Neural cell (in vitro differentiated cells): Measurements from ENCODE around the gene ACTL10. TPM values are rescaled to one million over a fixed set of nuclear protein-coding genes. Genes with fewer than 3 reads are reported as not detected.

Source experiments
- H2AFZ ChIP-seq: fragments of 200-600, 300-800 bp; sonication (generic), shearing (Covaris generic); 2 replicates; pipeline ENCODE4 v1.6.0; 2014; ENCODE audit warnings: low read depth, mild to moderate bottlenecking, antibody characterized with exemption, low read length, moderate library complexity
- H3F3A ChIP-seq: fragments of 200-600 bp; shearing (Covaris generic); 2 replicates; pipeline ENCODE4 v1.6.1; 2016; ENCODE audit warnings: mild to moderate bottlenecking, moderate library complexity, mixed read lengths, antibody characterized with exemption, low read length; ENCODE audit not compliant: insufficient read depth, poor library complexity, severe bottlenecking
- H3K27ac ChIP-seq: fragments of 200-600, 300-800 bp; sonication (generic), shearing (Covaris generic); 2 replicates; pipeline ENCODE4 v1.5.1; 2014; ENCODE audit warnings: mild to moderate bottlenecking, low read length, moderate library complexity
- H3K27me3 ChIP-seq: fragments of 300-800, 200-600 bp; sonication (generic), shearing (Covaris generic); 2 replicates; pipeline ENCODE4 v1.6.0; 2014; ENCODE audit warnings: mild to moderate bottlenecking, low read depth, low read length, moderate library complexity; ENCODE audit not compliant: insufficient read depth
- H3K36me3 ChIP-seq: fragments of 300-800, 200-600 bp; sonication (generic), shearing (Covaris generic); 2 replicates; pipeline ENCODE4 v1.5.1; 2014; ENCODE audit warnings: mild to moderate bottlenecking, antibody characterized with exemption, low read length, moderate library complexity; ENCODE audit not compliant: insufficient read depth
- H3K4me2 ChIP-seq: fragments of 300-800, 200-600 bp; sonication (generic), shearing (Covaris generic); 2 replicates; pipeline ENCODE4 v1.6.0; 2014; ENCODE audit warnings: mild to moderate bottlenecking, low read length
- H3K4me3 ChIP-seq: fragments of 300-800, 200-600 bp; sonication (generic), shearing (Covaris generic); 2 replicates; pipeline ENCODE4 v1.5.1; 2014; ENCODE audit warnings: mild to moderate bottlenecking, low read length, moderate library complexity
- H3K79me2 ChIP-seq: fragments of 200-600 bp; shearing (Covaris generic); replicated peaks from 2 replicates; pipeline ENCODE4 v1.6.0; 2014; ENCODE audit warnings: mild to moderate bottlenecking, low read length, moderate library complexity; ENCODE audit not compliant: insufficient read depth
- H3K9ac ChIP-seq: fragments of 300-800, 200-600 bp; sonication (generic), shearing (Covaris generic); 2 replicates; pipeline ENCODE4 v1.6.1; 2016; ENCODE audit warnings: mild to moderate bottlenecking, low read length, mixed read lengths
- H3K9me2 ChIP-seq: fragments of 200-600 bp; shearing (Covaris generic); 2 replicates; pipeline ENCODE4 v1.6.1; 2016; ENCODE audit warnings: mild to moderate bottlenecking, low read length, mixed read lengths; ENCODE audit not compliant: insufficient read depth
- H3K9me3 ChIP-seq: fragments of 200-600, 300-800 bp; sonication (generic), shearing (Covaris generic); 2 replicates; pipeline ENCODE4 v1.6.1; 2016; ENCODE audit warnings: mild to moderate bottlenecking, mixed run types, low read length, moderate library complexity, mixed read lengths
- H4K20me1 ChIP-seq: fragments of 200-600 bp; shearing (Covaris generic); 2 replicates; pipeline ENCODE4 v1.6.1; 2016; ENCODE audit warnings: mild to moderate bottlenecking, mixed run types; ENCODE audit not compliant: insufficient read depth
- CTCF ChIP-seq: fragments of 450-650 bp; IDR thresholded peaks from 2 replicates; pipeline ENCODE4 v1.5.1; 2014; ENCODE audit warnings: antibody characterized with exemption, mild to moderate bottlenecking, moderate library complexity; ENCODE audit not compliant: poor library complexity, severe bottlenecking
- EP300 ChIP-seq: fragments of 450-650 bp; conservative IDR thresholded peaks from 2 replicates; pipeline ENCODE4 v1.6.1; 2014; ENCODE audit warnings: antibody characterized with exemption, mild to moderate bottlenecking, moderate library complexity; ENCODE audit not compliant: poor library complexity, severe bottlenecking
- EZH2 ChIP-seq: fragments of 200-600, 300-800 bp; shearing (Covaris generic), sonication (generic); IDR thresholded peaks from 2 replicates; pipeline ENCODE4 v1.6.1; 2014; ENCODE audit warnings: antibody characterized with exemption, low read length, borderline replicate concordance, mild to moderate bottlenecking; ENCODE audit not compliant: insufficient read depth, poor library complexity, severe bottlenecking
- MXI1 ChIP-seq: fragments of 450-650 bp; conservative IDR thresholded peaks from 2 replicates; pipeline ENCODE4 v1.6.1; 2014; ENCODE audit warnings: antibody characterized with exemption, mild to moderate bottlenecking; ENCODE audit not compliant: poor library complexity, severe bottlenecking
- POLR2AphosphoS5 ChIP-seq: IDR thresholded peaks from 2 replicates; pipeline ENCODE4 v1.6.1; 2012
- RAD21 ChIP-seq: fragments of 450-650 bp; conservative IDR thresholded peaks from 2 replicates; pipeline ENCODE4 v1.6.1; 2014; ENCODE audit warnings: antibody characterized with exemption, mild to moderate bottlenecking, moderate library complexity
- REST ChIP-seq: IDR thresholded peaks from 2 replicates; pipeline ENCODE4 v1.6.1; 2012; ENCODE audit warnings: borderline replicate concordance
- SMC3 ChIP-seq: fragments of 450-650 bp; conservative IDR thresholded peaks from 2 replicates; pipeline ENCODE4 v1.6.1; 2014; ENCODE audit warnings: antibody characterized with exemption, mild to moderate bottlenecking, moderate library complexity; ENCODE audit not compliant: poor library complexity
- TAF1 ChIP-seq: IDR thresholded peaks from 2 replicates; pipeline ENCODE4 v1.6.1; 2012; ENCODE audit warnings: low read depth
- polyA plus RNA-seq: library from polyadenylated mRNA; depleted of rRNA; stranded (reverse); fragments of >200 nt; gene quantifications from 2 replicates; pipeline ENCODE4 v1.2.3, GENCODE V29; 2014

ACTL10 gene
- polyA plus RNA-seq, 1 donor from 2014 or later = not detected

- no peaks in the 10 kb centered on the region for H3F3A ChIP-seq
- H3K9me2 ChIP-seq = no peaks in the 10 kb centered on the region
- no peaks in the 10 kb centered on the region for H3K79me2 ChIP-seq
- H3K36me3 ChIP-seq = no peaks in the 10 kb centered on the region
- H3K4me2 ChIP-seq = no peak overlapping the region
- no peaks in the 10 kb centered on the region for H3K9me3 ChIP-seq
- H3K27me3 ChIP-seq = no peaks in the 10 kb centered on the region
- TF ChIP-seq POLR2AphosphoS5 (no peak), EP300 (no peak), SMC3 (no peak), MXI1 (no peak), CTCF (no peak), REST (no peak), RAD21 (no peak), TAF1 (no peak), EZH2 (no peak)
- H3K4me3 ChIP-seq = no peak overlapping the region
- no peaks in the 10 kb centered on the region for H4K20me1 ChIP-seq
- H3K9ac ChIP-seq = no peak overlapping the region
- H2AFZ ChIP-seq = no peak overlapping the region
- no peak overlapping the region for H3K27ac ChIP-seq
Measured at GRCh38 chr20:33689973-33690372, 23.2 kb downstream of the ACTL10 start.

GRCh38 chr20:33693289-33693688 is 26.5 kb downstream of the ACTL10 start:
- Histone ChIP-seq H3K79me2 (no peaks in the 10 kb centered on the region), H2AFZ (no peak overlapping the region), H3F3A (no peaks in the 10 kb centered on the region), H3K9ac (no peak overlapping the region), H3K9me2 (no peaks in the 10 kb centered on the region), H3K27me3 (no peaks in the 10 kb centered on the region), H3K27ac (no peak overlapping the region), H4K20me1 (no peaks in the 10 kb centered on the region), H3K9me3 (no peaks in the 10 kb centered on the region), H3K4me2 (no peak overlapping the region), H3K4me3 (no peak overlapping the region), H3K36me3 (no peaks in the 10 kb centered on the region)
- no peak for TF ChIP-seq REST
- no peak for TF ChIP-seq CTCF
